ENCODE results near the gene RGS10. TPM values are rescaled to one million over a fixed set of nuclear protein-coding genes. Genes with fewer than 3 reads are reported as not detected.

RGS10 gene
- total and polyA plus RNA-seq, 2 experiments from 2014 or later = 26.9 to 40.3 TPM

DNA sequence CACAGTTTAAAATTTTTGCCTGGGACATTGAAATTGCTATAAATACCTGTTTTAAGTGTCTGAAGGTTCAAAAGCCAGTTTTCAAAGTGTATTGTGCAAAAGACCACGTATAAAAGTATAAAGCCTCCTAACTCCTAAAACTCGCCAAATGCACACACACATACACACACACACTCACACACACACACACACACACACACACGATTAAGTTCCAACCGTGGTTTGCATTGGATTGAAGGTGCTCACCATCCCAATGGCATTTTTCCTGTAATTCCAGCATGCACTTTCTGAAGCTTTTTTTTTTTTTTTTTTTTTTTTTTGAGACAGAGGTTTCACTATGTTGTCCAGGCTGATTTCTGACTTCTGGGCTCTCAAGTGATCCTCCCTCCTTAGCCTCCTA is 2.8 kb upstream of the RGS10 start:
- no peak overlapping the region for H3K4me3 ChIP-seq
- peaks cover 9% of the 10 kb centered on the region; the same call in 1 of the 2 replicates for H3K27me3 ChIP-seq (replicated peaks; ENCODE audit: insufficient read depth)
- H3K9ac ChIP-seq = no peak overlapping the region
- no peak overlapping the region for H3K4me2 ChIP-seq (ENCODE audit: unreplicated experiment)
- DNase-seq = no peak
- in situ Hi-C loops (cut with MboI) = no loop called here
- no peak overlapping the region for H3K27ac ChIP-seq
- TF ChIP-seq EZH2 (IDR thresholded peaks at IDR 0.05; ENCODE audit: insufficient read depth, poor library complexity, severe bottlenecking) (no peak), EZH2phosphoT487 (IDR thresholded peaks at IDR 0.05; ENCODE audit: insufficient read depth, low read depth) (no peak)
- peaks cover 21% of the 10 kb centered on the region for H3K4me1 ChIP-seq (ENCODE audit: insufficient read depth)
- H3K9me3 ChIP-seq (ENCODE audit: low read depth) = no peaks in the 10 kb centered on the region
- no peak overlapping the region for H2AFZ ChIP-seq
- 53 to 56% methylated on average over 4 of the region's 4 CpGs for WGBS, 2 experiments (ENCODE audit: low coverage in 1 of 2, low lambda C conversion rate in 2 of 2, missing lambda C conversion rate in 2 of 2)
- H3K9me2 ChIP-seq (ENCODE audit: insufficient read depth) = no peaks in the 10 kb centered on the region
- peaks cover 17% of the 10 kb centered on the region for H3K79me2 ChIP-seq (ENCODE audit: insufficient read depth)
- H3F3A ChIP-seq (ENCODE audit: insufficient read depth) = peaks cover 6% of the 10 kb centered on the region; the same call in 1 of the 2 replicates
- no peaks in the 10 kb centered on the region for H3K36me3 ChIP-seq (ENCODE audit: low read depth)
- no peaks in the 10 kb centered on the region for H4K20me1 ChIP-seq (ENCODE audit: insufficient read depth)

DNA sequence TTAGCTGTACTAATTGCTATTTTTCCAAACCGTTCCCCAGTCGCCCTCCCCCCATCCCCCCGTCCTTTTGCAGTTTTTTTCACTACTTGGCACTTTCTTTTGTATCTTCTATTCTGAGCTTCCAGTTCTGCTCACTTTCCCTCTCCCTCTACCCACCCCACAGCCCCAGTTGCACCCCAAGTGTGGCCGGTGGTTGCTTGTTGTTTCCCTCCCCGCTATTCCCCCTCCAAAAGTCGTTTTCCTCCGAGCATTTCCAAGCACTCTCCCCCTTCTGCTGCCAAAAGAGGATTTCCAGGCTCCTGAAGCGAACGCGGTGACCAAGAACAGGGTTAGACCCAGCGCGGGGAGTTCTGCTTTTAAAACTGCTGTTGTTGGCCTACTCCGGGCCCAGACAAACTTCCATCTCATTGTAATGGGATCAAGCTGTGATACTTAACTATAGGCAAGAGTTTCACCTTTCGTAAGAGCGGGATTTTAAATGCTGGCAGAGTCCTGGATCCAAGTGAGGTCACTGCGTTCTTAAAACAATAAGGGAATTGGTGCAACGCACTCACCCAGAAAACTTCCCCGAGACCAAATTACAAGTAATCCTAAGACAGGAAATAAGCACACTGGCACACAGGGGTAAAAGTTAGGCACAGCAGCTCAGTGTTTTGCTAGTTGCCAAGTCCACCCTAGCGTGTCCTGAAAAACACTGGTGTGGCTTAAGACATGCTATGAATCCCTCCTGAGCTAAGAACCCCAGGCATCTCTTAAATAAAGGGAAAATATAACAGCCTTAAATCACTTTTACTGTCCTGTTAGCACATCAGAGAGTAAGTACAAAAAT is 1.5 kb upstream of the RGS10 start:
- H3K9me3 ChIP-seq (ENCODE audit: low read depth) = no peaks in the 10 kb centered on the region
- TF ChIP-seq EZH2phosphoT487 (IDR thresholded peaks at IDR 0.05; ENCODE audit: insufficient read depth, low read depth) (no peak), EZH2 (IDR thresholded peaks at IDR 0.05; ENCODE audit: insufficient read depth, poor library complexity, severe bottlenecking) (no peak)
- peak overlapping the region; percentile 11 for H3K27ac ChIP-seq
- peak; percentile 67 for DNase-seq
- H3K9me2 ChIP-seq (ENCODE audit: insufficient read depth) = no peaks in the 10 kb centered on the region
- peak overlapping the region; percentile 70 for H3K4me2 ChIP-seq (ENCODE audit: unreplicated experiment)
- peaks cover 25% of the 10 kb centered on the region for H3K4me1 ChIP-seq (ENCODE audit: insufficient read depth)
- peaks cover 9% of the 10 kb centered on the region; the same call in 1 of the 2 replicates for H3K27me3 ChIP-seq (replicated peaks; ENCODE audit: insufficient read depth)
- H3F3A ChIP-seq (ENCODE audit: insufficient read depth) = peaks cover 6% of the 10 kb centered on the region; the same call in 1 of the 2 replicates
- peak overlapping the region; percentile 84 for H3K9ac ChIP-seq
- peaks cover 30% of the 10 kb centered on the region for H3K79me2 ChIP-seq (ENCODE audit: insufficient read depth)
- in situ Hi-C loops (cut with MboI) = no loop called here
- 15 to 18% methylated on average over 19 of the region's 19 CpGs for WGBS, 2 experiments (ENCODE audit: low coverage in 1 of 2, low lambda C conversion rate in 2 of 2, missing lambda C conversion rate in 2 of 2)
- H3K4me3 ChIP-seq = peak overlapping the region; percentile 84
- H2AFZ ChIP-seq = peak overlapping the region; percentile 82
- H3K36me3 ChIP-seq (ENCODE audit: low read depth) = no peaks in the 10 kb centered on the region
- H4K20me1 ChIP-seq (ENCODE audit: insufficient read depth) = no peaks in the 10 kb centered on the region

DNA sequence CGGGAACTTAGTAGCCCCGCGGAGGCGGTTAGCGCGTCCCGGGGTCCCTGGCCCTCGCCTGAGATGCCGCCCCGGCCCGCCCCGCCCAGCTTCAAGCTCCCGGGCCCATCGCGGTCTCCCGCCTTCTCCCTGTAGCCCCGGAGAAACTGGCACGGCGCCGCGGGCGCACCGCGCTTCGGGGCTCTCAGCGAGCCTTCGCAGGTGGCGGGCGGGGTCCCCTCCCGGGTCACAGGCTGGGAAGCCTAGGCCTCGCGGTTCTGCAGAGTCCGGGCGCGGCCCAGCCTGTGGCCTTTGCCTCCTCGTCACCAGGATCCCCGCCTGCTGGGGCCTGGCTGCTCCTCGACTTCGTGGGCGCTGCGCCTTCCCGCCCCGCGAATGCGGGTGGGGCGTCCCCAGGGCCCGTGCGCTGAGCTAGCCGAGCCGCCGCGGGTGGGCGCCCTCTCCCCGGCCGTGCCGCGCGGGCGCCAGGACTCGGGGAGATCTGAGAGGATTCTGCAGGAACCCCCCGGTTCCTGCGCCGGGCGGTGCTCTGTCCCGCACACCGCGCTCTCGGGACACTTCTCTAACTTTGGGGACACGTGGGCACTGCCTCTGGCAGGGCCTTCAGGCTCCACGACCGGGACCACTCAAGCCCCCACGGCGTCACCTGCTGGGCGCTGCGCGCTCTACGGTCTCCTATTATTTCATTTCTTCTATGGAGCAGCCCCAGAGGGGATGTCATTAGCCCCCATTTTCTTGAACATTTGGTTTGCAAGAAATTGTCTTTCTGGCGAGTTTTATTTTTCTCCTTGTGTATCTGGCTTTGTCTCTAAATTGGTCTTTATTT is 682 bp upstream of the RGS10 start:
- H3K9me3 ChIP-seq (ENCODE audit: low read depth) = no peaks in the 10 kb centered on the region
- H3K4me2 ChIP-seq (ENCODE audit: unreplicated experiment) = peak overlapping the region; percentile 70
- H3K79me2 ChIP-seq (ENCODE audit: insufficient read depth) = peaks cover 38% of the 10 kb centered on the region
- WGBS, 2 experiments (ENCODE audit: low coverage in 1 of 2, low lambda C conversion rate in 2 of 2, missing lambda C conversion rate in 2 of 2) = 2% methylated on average over 43 to 45 of the region's 78 CpGs
- H2AFZ ChIP-seq = peak overlapping the region; percentile 82
- H3K4me1 ChIP-seq (ENCODE audit: insufficient read depth) = peaks cover 29% of the 10 kb centered on the region
- H3K27ac ChIP-seq = peak overlapping the region; percentile 38
- in situ Hi-C loops (cut with MboI) = no loop called here
- peaks cover under 1% of the 10 kb centered on the region; the same call in 1 of the 2 replicates for H3K27me3 ChIP-seq (replicated peaks; ENCODE audit: insufficient read depth)
- no peaks in the 10 kb centered on the region for H3K36me3 ChIP-seq (ENCODE audit: low read depth)
- H3K9ac ChIP-seq = peak overlapping the region; percentile 84
- no peak for TF ChIP-seq EZH2phosphoT487 (IDR thresholded peaks at IDR 0.05; ENCODE audit: insufficient read depth, low read depth)
- TF ChIP-seq EZH2 (IDR thresholded peaks at IDR 0.05; ENCODE audit: insufficient read depth, poor library complexity, severe bottlenecking) = no peak
- DNase-seq = peak; percentile 72
- peak overlapping the region; percentile 84 for H3K4me3 ChIP-seq
- no peaks in the 10 kb centered on the region for H4K20me1 ChIP-seq (ENCODE audit: insufficient read depth)
- H3F3A ChIP-seq (ENCODE audit: insufficient read depth) = peaks cover 6% of the 10 kb centered on the region; the same call in 1 of the 2 replicates
- no peaks in the 10 kb centered on the region for H3K9me2 ChIP-seq (ENCODE audit: insufficient read depth)

All from GM23248 (cell line).